H54 (cell line): ENCODE measurements around the gene PITPNC1.
"Not testable (repeated sequence)": the region's sequence is repeated elsewhere in the genome, so short reads cannot be mapped to it uniquely, and the experiment has no call there.

Experiments used
- DNase-seq: peaks from one replicate; pipeline ENCODE4 v3.0.0; 2011; ENCODE audit warnings: low spot score, mixed read lengths; ENCODE audit not compliant: insufficient read length
- FAIRE-seq: peaks from 3 replicates; lab custom pipeline; 2011; peaks lifted over from hg19 to GRCh38; lab: Jason Lieb, UNC
- POLR2A ChIP-seq: IDR thresholded peaks from 2 replicates; pipeline ENCODE4 v1.6.1; 2011; ENCODE audit warnings: low read depth, mild to moderate bottlenecking, low read length

Gene PITPNC1

DNA sequence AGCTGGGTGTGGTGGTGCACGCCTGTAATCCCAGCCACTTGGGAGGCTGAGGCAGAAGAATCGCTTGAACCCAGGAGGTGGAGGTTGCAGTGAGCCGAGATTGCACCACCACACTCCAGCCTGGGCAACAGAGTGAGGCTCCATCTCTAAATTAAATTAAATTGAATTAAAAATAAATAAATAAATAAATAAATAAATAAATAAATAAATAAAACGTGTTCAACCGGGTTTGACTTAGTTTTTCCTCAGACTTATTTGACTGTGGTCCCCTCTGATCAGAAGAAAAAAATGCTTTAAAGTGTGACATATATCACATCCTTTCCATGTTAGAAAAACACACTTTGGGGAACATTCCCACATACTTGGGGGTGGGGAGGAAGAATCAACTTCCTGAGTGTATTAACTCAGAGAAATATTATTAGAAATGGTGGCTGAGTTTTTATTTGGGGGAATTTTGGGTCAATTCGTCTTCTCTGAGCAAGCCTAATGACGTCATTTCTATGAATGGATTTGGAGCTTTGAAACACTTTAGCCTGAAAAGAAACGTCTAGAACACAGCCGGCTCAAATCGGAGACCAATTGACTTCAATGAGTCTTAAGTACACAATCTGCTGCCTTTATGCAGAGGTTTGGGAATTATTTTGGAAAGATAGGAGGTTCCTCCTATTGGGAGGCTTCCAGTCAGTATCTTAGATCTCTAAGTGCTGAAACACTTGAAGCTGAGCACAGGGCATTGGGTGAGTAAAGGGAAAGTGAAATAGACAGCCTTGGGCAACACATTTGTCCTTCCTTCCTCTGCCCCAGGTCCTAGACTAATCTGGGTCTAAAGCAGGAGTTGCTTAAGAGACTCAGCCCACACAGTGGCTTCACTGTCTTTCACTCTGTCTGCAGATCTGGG is 132.6 kb downstream of the PITPNC1 start:
- FAIRE-seq (no peak), DNase-seq (no peak)
- TF ChIP-seq POLR2A = no peak

DNA sequence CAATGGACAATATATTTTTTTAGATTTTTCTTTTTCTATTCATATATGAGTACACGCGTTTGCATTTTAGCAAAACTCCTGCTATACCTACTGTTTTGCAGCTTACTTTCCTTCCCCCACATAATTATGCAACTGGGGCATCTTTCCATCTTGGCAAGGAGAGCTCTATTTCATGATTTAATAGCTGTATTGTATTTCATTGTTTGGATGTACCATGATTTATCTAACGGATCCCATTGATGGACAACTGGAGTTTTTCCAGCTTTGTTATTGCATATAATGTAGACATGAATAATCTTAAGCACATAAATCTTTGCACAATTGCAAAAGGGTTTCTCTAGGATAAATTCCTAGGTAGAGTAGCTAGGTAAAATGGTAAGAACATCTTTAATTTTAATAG is 133.9 kb downstream of the PITPNC1 start:
- DNase-seq (no peak), FAIRE-seq (no peak)
- TF ChIP-seq POLR2A = no peak

DNA sequence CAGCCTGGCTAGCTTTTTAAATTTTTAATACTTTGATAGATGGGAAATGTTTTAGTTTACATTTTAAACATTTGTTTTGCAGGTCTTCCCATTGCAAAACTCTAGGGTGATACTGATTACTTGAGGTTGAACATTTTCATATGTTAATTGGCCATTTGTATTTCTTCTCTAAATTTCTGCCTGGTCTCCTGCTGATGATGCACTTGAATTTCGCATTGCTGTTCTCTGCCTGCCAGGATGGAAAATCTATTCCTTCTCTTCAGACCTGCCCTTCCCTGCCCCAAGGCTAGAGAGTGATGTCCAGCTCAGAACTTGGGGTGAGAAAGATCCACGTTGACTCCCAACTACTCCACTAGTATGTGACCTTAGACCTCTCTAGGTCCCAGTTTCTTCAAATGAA is 134.7 kb downstream of the PITPNC1 start:
- DNase-seq = no peak
- no peak for FAIRE-seq
- TF ChIP-seq POLR2A = no peak

DNA sequence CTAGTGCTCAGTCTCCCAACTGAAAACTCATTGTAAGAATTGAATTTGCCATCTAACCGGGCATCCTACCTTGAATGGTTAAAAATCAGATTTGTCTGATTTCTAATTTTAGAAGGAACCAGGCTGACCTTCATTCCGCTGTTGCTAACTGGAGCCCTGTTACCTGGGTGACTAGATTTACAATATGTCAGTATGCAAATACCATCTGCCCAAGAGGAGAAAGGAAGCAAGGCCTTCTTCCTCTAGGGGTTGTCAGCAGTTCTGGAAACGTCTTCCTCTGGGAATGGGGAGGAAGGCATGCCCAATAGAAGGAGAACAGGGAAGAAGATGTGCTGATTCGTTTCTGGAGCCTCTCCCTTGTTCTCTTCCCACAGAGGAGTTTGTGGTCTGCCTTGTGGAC is 137.9 kb downstream of the PITPNC1 start:
- no peak for TF ChIP-seq POLR2A
- FAIRE-seq = no peak
- DNase-seq = no peak

DNA sequence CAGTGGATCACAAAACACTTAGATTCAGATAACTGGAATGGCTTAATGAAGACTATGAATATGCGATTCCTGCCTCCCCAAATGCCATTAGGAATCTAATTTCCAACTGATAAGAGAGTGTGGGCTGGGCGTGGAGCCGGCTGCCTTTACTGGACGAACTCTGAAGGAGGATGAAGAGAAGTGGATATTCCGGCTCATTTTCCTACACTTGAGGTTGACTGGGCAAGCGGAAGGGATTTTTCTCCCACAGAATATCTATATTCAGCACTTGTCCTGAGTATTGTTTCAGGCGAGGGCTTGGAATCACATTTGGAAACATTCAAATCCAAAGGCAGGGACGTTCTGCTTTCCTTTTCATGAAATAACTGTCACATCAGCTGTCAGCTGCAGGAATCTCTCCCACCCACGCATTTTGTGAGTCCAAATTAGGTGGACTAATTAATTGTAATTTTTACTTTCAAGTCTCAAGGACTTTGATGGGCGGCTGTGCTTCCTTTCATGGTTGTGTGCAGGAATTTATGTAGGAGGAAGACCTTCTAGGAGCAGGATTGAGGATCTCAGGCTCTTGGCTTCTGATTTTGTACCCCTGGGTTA is 138.5 kb downstream of the PITPNC1 start:
- no peak for FAIRE-seq
- DNase-seq = no peak
- no peak for TF ChIP-seq POLR2A

DNA sequence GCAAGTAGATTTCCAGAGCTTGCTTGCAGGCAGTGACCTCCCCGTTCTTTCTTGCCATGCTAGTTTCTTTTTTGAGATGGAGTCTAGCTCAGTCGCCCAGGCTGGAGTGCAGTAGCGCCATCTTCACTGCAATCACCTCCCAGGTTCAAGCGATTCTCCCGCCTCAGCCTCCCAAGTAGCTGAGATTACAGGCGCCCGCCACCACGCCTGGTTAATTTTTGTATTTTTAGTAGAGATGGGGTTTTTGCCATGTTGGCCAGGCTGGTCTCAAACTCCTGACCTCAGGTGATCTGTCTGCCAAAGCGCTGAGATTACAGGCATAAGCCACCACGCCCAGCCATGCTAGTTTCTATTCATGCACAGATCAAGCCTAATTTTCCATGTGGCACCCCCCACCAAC is 139.5 kb downstream of the PITPNC1 start:
- DNase-seq, FAIRE-seq: not testable (repeated sequence)

DNA sequence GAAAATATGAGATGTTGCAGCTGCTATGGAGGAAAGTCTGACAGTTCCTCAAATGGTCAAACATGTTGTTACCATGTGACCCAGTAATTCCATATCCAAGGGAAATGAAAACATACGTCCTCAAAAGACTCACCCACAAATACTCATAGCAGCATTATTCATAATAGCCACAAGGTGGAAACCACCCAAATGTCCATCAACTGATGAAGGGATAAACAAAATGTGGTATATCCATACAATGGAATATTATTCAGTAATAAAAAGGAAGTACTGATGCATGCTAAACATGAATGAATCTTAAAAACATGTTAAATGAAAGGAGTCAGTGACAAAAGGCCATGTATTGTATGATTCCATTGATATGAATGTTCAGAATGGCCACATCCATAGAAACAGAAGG is 140.2 kb downstream of the PITPNC1 start:
- FAIRE-seq (no peak), DNase-seq (no peak)
- no peak for TF ChIP-seq POLR2A

DNA sequence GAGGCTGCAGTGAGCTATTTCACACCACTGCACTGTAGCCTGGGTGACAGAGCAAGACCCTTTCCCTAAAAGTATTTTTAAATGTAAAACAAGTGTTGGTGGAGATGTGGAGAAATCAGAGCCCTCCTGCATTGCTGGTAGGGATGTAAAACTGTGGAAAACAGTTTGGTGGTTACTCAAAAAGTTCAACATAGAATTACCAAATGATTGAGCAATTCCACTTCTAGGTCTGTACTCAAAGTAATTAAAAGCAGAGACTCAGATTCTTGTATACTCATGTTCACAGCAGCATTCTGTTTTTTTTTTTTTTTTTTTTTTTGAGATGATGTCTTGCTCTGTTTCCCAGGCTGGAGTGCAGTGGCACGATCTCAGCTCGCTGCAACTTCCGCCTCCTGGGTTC is 141.8 kb downstream of the PITPNC1 start:
- DNase-seq (no peak), FAIRE-seq (no peak)
- no peak for TF ChIP-seq POLR2A

DNA sequence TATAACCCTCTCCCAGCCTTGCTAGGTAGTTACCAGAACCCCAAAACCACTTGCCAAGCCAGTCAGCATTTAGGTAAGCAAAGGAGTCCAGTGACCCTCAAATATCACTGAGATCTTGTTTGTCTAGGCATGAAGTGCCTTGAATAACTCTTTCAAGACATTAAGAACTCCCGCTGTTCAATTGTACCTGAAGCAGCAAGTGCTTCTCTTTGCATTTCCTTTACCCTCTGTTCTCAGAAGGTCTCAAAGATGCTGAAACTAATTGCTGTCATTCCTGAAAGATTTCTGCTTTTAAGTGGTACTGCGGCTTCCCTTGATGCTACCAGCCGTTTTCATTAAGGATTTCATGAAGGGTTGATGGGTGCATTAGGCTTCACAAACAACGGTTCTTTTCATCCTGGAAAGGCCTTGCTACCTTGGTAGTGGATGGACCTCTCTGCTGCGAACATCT is 142.7 kb downstream of the PITPNC1 start:
- DNase-seq (no peak), FAIRE-seq (no peak)
- no peak for TF ChIP-seq POLR2A

DNA sequence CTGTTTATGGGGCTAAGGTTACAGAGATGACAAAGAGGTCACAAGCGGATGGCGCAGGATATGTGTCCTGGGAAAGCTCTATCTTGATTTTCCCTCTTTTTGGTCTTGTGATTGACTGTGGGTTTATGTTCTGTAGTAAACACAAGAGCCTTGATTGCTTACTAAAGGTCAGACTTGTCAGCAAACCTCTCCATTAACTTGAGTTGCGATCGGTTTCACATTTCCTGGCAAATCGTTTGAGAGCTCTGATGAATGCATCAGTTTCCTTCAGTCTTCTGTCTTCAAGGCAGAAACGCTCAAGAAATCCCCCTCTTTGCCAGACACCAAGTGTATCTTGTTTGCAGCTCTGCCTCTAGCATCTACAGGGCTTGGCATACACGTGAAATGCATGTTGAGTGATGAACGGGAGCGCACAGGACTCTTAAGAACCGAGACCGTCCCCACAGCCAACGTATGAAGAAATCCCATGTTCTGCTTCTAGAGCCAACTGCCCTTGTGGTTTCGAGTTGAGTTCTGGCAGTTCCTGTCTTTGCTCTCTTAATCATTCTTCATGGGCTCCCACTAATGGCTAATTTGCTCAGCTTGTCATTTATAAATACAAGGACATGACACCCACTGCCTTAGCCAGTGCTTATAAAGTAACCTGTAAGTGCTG is 143.3 kb downstream of the PITPNC1 start:
- no peak for DNase-seq

DNA sequence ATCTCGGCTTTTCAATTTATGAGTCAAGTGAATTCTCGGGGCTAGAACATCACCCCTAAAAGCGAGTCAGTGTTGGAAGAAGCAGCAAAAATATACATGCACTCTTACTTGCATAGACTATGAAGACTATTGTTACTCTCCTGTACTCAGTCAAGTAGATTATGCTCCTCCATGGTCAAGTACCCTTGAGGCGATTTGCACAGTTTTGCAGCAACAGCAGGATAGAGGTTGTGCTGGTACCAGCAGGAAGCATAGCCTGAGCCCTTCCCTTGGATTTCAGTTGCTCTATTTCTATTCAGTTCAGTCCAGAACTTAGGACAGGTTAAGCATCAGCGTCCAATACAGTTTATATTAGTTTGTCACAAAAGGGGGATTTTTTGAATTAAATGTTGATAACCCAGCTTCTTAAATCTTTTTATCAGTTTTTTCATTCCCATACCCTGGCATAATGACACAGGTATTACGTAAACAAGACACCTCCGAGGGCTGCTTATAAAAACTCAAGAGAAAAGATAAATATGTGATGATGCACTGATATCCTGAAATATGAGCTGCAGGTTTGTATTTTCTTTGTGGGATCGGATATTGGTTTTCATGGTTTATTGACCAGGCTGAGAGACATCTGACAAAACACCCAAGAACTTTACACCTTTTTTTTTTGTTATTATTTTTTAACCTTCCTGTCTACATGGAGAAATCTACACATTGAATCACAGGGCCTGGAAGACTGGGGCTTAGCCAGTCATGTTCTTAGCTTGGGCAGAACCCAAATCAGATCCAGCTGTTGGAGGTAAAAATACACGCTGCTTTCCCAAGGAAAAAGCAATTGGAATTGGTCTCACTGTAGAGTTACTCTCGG is 144.1 kb downstream of the PITPNC1 start:
- no peak for TF ChIP-seq POLR2A
- DNase-seq = no peak
- FAIRE-seq = no peak

More for the DNA sequence above, 143.3 kb downstream of the PITPNC1 start:
- FAIRE-seq = no peak
- TF ChIP-seq POLR2A = no peak

DNA sequence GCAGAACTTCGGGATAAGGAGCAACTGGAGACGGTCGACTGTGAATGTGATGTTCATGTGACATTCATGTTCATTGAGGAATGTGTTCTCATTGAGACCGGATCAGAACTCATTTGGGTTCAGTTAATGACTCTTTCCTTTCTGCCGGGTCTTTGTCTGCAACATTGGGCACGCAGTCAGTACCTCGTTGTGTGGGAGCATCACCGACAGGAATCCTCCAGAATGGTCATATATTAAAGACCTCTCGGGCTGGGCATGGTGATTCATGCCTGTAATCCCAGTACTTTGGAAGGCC is 144.6 kb downstream of the PITPNC1 start:
- DNase-seq (no peak), FAIRE-seq (no peak)
- TF ChIP-seq POLR2A = no peak

DNA sequence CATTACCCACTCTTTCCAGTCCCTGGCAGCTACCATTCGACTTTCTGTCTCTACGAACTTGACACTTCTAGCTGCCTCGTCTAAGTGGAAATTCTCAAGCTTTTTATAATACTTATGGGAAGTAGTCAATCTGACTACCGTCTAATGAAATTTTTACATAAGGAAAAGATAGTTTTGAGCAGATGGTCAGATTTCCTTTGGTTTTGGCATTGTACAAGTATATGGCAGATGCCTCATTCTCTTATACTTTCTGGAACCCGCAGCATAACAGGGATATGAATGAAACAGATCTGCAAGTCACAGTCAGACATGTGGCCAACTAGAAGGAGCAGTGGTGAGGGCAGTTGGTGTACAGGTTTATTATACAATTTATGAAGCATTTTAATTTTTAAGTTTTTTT is 146.0 kb downstream of the PITPNC1 start:
- FAIRE-seq = no peak
- TF ChIP-seq POLR2A = no peak
- no peak for DNase-seq
